ENCODE measurements around the gene PREX1. TPM values are rescaled to one million over a fixed set of nuclear protein-coding genes. Genes with fewer than 3 reads are reported as not detected.

PREX1 gene
- total RNA-seq, 1 donor from 2014 or later = 66.0 TPM

DNA sequence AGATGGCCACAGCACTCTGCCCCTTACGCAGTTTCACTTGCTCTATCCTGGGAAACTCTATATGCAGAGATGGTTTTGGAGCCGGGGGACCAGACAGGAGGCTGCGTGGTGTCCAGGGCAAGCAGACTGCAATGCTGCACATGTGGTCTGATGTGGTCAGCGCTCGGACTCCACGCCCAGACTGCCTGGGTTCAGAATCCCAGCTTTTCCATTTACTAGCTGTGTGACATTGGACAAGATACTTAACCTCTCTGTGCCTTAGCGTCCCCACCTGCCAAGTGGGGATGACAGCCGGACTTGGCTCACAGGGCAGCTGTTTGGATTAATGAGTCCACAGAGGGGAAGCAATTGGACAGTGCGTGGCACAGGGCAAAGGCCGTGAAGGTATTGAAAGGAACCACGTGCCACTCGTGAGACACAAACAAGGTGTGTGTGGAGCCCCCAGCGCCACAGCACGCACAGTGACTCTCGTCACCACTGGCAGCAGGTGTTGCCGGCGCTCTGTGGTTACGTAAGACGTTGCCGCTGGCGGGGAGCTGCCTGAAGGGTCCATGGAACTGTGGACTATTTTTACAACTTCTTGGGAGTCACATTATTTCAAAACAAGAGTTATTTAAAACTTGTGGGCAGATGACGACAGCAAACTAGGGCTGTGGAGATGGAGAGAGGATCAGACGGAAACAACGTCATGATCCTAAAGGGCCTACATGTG, 201.4 kb downstream of the PREX1 start:
- H3K27ac ChIP-seq = no peak overlapping the region
- no peak for ATAC-seq
- no peak overlapping the region for H3K4me3 ChIP-seq

DNA sequence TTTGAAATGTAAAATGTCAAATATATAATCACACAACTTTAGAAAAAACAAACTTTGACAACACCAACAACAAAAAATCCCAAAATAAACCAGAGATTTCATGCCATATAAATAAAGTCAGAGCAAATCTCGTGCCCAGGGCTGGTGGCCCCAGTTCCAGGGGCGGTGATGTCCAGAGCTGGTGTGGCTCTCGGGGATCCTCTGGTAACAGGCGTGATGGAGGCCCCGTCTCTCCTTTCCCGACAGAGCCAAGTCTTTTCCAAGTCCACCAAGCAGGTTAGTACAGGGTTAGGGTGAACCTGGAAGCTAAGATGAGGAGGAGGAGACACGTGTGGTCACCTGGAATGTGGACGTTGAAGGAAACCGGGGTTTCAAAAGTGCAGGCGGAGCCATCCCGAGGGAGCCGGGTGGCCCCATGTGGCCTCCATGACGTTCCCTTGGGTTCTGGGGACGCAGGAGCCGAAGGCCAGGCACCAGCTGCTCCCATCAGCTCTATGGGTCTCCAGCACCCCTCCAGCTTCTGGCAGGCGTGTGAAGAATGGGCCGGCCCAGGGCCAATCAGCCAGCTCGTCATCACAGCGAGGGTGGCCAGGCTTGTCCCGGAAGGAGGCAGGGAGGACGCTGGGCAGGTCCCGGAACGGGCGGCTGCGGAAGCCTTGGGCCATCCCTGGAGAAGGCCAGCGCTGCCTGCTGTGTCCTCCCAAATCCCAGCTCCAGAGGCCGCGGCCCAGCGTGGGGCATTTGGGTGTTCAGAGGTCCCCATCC, 202.5 kb downstream of the PREX1 start:
- peaks cover 11% of the 10 kb centered on the region for H3K4me1 ChIP-seq
- ATAC-seq (no peak), DNase-seq (no peak)
- peaks cover 26% of the 10 kb centered on the region for H3K36me3 ChIP-seq
- no peaks in the 10 kb centered on the region for H3K9me3 ChIP-seq
- intact Hi-C loops (cut with DNase I) = loop anchor here (10.0 kb wide), 1 partner anchor 961 kb away; no protein-coding TSS in a partner anchor
- TF ChIP-seq, protein P1, sequence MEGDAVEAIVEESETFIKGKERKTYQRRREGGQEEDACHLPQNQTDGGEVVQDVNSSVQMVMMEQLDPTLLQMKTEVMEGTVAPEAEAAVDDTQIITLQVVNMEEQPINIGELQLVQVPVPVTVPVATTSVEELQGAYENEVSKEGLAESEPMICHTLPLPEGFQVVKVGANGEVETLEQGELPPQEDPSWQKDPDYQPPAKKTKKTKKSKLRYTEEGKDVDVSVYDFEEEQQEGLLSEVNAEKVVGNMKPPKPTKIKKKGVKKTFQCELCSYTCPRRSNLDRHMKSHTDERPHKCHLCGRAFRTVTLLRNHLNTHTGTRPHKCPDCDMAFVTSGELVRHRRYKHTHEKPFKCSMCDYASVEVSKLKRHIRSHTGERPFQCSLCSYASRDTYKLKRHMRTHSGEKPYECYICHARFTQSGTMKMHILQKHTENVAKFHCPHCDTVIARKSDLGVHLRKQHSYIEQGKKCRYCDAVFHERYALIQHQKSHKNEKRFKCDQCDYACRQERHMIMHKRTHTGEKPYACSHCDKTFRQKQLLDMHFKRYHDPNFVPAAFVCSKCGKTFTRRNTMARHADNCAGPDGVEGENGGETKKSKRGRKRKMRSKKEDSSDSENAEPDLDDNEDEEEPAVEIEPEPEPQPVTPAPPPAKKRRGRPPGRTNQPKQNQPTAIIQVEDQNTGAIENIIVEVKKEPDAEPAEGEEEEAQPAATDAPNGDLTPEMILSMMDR (IDR thresholded peaks at IDR 0.05) = no peak
- no peak overlapping the region for H3K4me3 ChIP-seq
- H3K27ac ChIP-seq = no peak overlapping the region
- no peaks in the 10 kb centered on the region for H3K27me3 ChIP-seq

More for the DNA sequence above, 201.4 kb downstream of the PREX1 start:
- Histone ChIP-seq H3K36me3 (peaks cover 35% of the 10 kb centered on the region), H3K27me3 (no peaks in the 10 kb centered on the region), H3K9me3 (no peaks in the 10 kb centered on the region), H3K4me1 (peaks cover under 1% of the 10 kb centered on the region)
- intact Hi-C loops (cut with DNase I) = loop anchor here (10.0 kb wide), 1 partner anchor 962 kb away; no protein-coding TSS in a partner anchor
- no peak for DNase-seq
- TF ChIP-seq, protein P1 (IDR thresholded peaks at IDR 0.05) = no peak

DNA sequence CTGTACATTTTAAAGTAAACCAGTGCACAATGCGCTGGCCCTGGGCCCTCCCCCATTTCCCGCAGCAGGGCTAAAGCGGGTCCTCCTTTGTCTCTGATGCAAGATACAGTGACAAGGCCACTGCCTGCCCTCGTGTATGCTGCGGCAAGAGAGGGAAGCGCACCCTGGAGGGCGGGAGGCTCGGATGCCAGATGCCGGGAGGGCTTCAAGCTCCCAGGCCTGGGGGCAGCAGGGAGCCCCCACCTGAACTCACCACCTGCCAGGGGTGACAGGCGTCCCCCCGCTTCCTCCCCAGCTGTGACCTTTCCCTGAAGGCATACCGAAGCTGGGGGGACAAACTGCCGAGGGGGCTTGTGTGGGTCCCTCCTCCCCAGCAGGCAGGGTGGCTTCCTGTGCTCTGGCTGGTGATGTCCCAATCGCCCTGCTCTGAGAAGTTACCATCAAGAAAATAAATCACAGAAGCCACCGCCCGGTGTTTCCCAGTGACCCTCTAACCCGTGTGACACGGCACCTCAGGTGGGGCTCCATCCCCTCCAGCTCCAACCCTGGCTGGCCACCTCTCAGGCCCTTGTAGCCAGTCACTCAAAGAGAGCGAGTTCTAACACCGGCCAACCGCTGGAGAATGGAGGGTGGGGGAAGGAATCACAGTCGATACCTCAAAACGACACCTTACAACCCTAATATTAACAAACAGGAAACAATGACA, 203.3 kb downstream of the PREX1 start:
- no peak for ATAC-seq
- TF ChIP-seq, protein P1 (IDR thresholded peaks at IDR 0.05) = no peak
- Histone ChIP-seq H3K9me3 (no peaks in the 10 kb centered on the region), H3K4me3 (no peak overlapping the region), H3K36me3 (peaks cover 22% of the 10 kb centered on the region), H3K27me3 (no peaks in the 10 kb centered on the region), H3K4me1 (peaks cover 17% of the 10 kb centered on the region), H3K27ac (no peak overlapping the region)
- no peak for DNase-seq
- intact Hi-C loops (cut with DNase I) = loop anchor here (10.0 kb wide), 1 partner anchor 960 kb away; no protein-coding TSS in a partner anchor

DNA sequence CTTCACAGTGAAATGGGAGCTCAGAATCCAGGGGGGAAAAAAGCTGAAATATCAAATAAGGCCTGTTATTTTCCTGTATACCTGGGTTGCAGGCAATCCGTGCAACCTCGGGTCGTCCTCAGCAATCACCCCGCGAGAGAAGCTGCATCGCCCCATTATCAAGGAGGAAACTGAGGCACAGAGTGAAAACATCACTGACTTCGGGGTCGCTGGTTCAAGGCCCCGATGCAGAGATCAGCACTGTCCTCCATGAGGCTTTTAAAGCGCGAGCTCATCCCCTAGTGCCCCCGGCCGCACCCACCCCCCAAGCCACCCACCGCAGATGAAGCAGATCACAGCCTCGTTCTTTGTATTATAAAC, 203.9 kb downstream of the PREX1 start:
- no peak overlapping the region for H3K4me3 ChIP-seq
- no peak for ATAC-seq
- no peaks in the 10 kb centered on the region for H3K9me3 ChIP-seq
- TF ChIP-seq, protein P1 (IDR thresholded peaks at IDR 0.05) = no peak
- DNase-seq = no peak
- H3K27me3 ChIP-seq = no peaks in the 10 kb centered on the region
- no peak overlapping the region for H3K27ac ChIP-seq
- peaks cover 17% of the 10 kb centered on the region for H3K4me1 ChIP-seq
- intact Hi-C loops (cut with DNase I) = loop anchor here (10.0 kb wide), 1 partner anchor 959 kb away; no protein-coding TSS in a partner anchor
- peaks cover 22% of the 10 kb centered on the region for H3K36me3 ChIP-seq

DNA sequence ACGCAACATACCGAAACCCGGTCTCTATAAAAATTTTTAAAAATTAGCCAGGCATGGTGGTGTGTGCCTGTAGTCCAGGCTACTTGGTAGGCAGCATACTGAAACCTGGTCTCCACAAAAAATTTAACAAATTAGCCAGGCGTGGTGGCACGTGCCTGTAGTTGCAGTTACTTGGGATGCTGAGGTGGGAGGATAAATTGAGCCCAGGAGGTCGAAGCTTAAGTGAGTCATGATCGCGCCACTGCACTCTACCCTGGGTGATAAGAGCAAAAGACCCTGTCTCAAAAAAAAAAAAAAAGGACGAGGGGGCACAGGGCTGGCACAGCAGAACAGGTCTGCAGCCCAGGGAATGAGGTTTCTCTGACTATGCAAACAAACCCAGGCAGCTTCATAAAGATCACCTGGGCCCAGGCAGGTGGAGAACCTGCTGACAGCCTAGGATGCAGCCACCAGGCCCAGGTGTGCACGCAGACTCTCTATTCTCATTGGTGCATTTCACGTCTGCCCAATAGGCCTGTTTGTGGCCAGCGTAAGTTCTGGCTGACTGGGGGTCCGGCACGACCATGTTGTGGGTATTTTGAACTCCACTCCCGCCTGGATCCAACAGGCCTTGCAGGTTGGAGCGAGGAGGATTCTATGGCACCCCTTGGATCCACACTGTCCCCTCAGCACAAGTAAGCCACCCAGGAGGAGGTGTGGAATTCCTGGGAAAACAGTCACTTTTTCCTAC, 204.5 kb downstream of the PREX1 start:
- Histone ChIP-seq H3K36me3 (peaks cover 22% of the 10 kb centered on the region), H3K27me3 (no peaks in the 10 kb centered on the region), H3K4me1 (peaks cover 17% of the 10 kb centered on the region), H3K9me3 (no peaks in the 10 kb centered on the region), H3K4me3 (no peak overlapping the region), H3K27ac (no peak overlapping the region)
- DNase-seq (no peak), ATAC-seq (no peak)
- TF ChIP-seq, protein P1 (IDR thresholded peaks at IDR 0.05) = no peak
- intact Hi-C loops (cut with DNase I) = loop anchor here (10.0 kb wide), 1 partner anchor 959 kb away; no protein-coding TSS in a partner anchor

Measured in upper lobe of right lung (tissue), 1 donor.